Endothelial cell of umbilical vein (primary cell): ENCODE results near the gene FAM234B. TPM values are rescaled to one million over a fixed set of nuclear protein-coding genes. Genes with fewer than 3 reads are reported as not detected.
A peak's percentile ranks its signal among the peaks of the same experiment; 100 is the strongest.

Experiments used
- BruUV-seq: library from RNA; stranded (reverse); fragments of 400-500 nt; replicated peaks from 2 replicates; lab custom pipeline; 2021; lab: Mats Ljungman, UMichigan
- CTCF ChIA-PET: fragments of 300-600, 350-600 bp; sonication (Branson Sonifier 250); formaldehyde crosslinking; loops from one replicate; lab custom pipeline; 2021; ENCODE audit warnings: antibody characterized with exemption, inconsistent platforms; lab: Charles Lee
- POLR2A ChIA-PET: fragments of 300-600, 350-600 bp; sonication (Branson Sonifier 250); formaldehyde crosslinking; loops from one replicate; lab custom pipeline; 2021; ENCODE audit warnings: antibody characterized with exemption, inconsistent platforms; lab: Charles Lee
- DNase-seq: peaks from one replicate; pipeline ENCODE4 v3.0.0-alpha.2; 2011; ENCODE audit warnings: low read depth, low spot score
- FAIRE-seq: peaks from 2 replicates; lab custom pipeline; 2011; peaks lifted over from hg19 to GRCh38; lab: Jason Lieb, UNC
- H2AFZ ChIP-seq: 2 replicates; pipeline ENCODE4 v1.6.0; 2012; ENCODE audit warnings: low read depth, low read length, control low read depth, inconsistent platforms
- H3K27ac ChIP-seq: 2 replicates; pipeline ENCODE4 v1.5.1; 2011; ENCODE audit warnings: low read depth, mild to moderate bottlenecking, control low read depth, low read length, moderate library complexity; ENCODE audit not compliant: insufficient read depth
- H3K27me3 ChIP-seq, 2 experiments: 2 replicates each; pipeline versions ENCODE4 v1.6.0 to v1.6.1; 2011; ENCODE audit warnings: low read length in 2 of 2, mixed read lengths in 1 of 2; ENCODE audit not compliant: control insufficient read depth in 2 of 2, insufficient read depth in 2 of 2
- H3K36me3 ChIP-seq, 2 experiments: 2 replicates in 1 of 2; 3 replicates in 1 of 2; pipeline ENCODE4 v1.5.1; 2011; ENCODE audit warnings: low read length in 2 of 2, mild to moderate bottlenecking in 1 of 2, moderate library complexity in 1 of 2; ENCODE audit not compliant: control insufficient read depth in 2 of 2, insufficient read depth in 2 of 2; ENCODE audit errors: extremely low read depth in 1 of 2
- H3K4me1 ChIP-seq: 3 replicates; pipeline ENCODE4 v1.5.1; 2011; ENCODE audit warnings: mild to moderate bottlenecking, low read length; ENCODE audit not compliant: control insufficient read depth, insufficient read depth; ENCODE audit errors: extremely low read depth
- H3K4me2 ChIP-seq: 2 replicates; pipeline ENCODE4 v1.6.1; 2011; ENCODE audit warnings: low read length, control low read depth, mixed read lengths; ENCODE audit not compliant: insufficient read depth
- H3K4me3 ChIP-seq, 3 experiments: fragments of 200-600 bp in 1 of 3; sonication (generic), shearing (Covaris generic) in 1 of 3; replicated peaks in 1 of 3; 2 replicates each; pipeline ENCODE4 v1.5.1; 2011 to 2016; ENCODE audit warnings: control low read depth in 3 of 3, low read length in 3 of 3, mild to moderate bottlenecking in 2 of 3, inconsistent platforms in 1 of 3, low read depth in 1 of 3, moderate library complexity in 1 of 3; ENCODE audit not compliant: insufficient read depth in 1 of 3
- H3K79me2 ChIP-seq: 2 replicates; pipeline ENCODE4 v1.6.0; 2012; ENCODE audit warnings: low read length, inconsistent platforms; ENCODE audit not compliant: control insufficient read depth, insufficient read depth
- H3K9ac ChIP-seq: replicated peaks from 2 replicates; pipeline ENCODE3; 2011; ENCODE audit warnings: low read length, control low read depth; ENCODE audit not compliant: insufficient read depth; ENCODE audit errors: extremely low read depth
- H3K9me1 ChIP-seq: replicated peaks from 3 replicates; pipeline ENCODE4 v1.6.0; 2011; ENCODE audit warnings: mild to moderate bottlenecking, low read length; ENCODE audit not compliant: control insufficient read depth, insufficient read depth; ENCODE audit errors: extremely low read depth
- H3K9me3 ChIP-seq: replicated peaks from 2 replicates; pipeline ENCODE4 v1.5.1; 2012; ENCODE audit warnings: low read length, inconsistent platforms; ENCODE audit not compliant: control insufficient read depth, insufficient read depth
- H4K20me1 ChIP-seq: replicated peaks from 2 replicates; pipeline ENCODE3; 2011; ENCODE audit warnings: mild to moderate bottlenecking, low read length; ENCODE audit not compliant: control insufficient read depth, insufficient read depth; ENCODE audit errors: extremely low read depth
- EZH2 ChIP-seq: IDR thresholded peaks from 2 replicates; pipeline ENCODE4 v1.6.1; 2012; ENCODE audit warnings: borderline replicate concordance, low read depth, mild to moderate bottlenecking, moderate library complexity, low read length, inconsistent platforms; ENCODE audit not compliant: severe bottlenecking
- FOS ChIP-seq: IDR thresholded peaks from 2 replicates; pipeline ENCODE4 v1.6.1; 2011; ENCODE audit warnings: mild to moderate bottlenecking, low read length, moderate library complexity, borderline replicate concordance; ENCODE audit not compliant: insufficient read depth
- GATA2 ChIP-seq: IDR thresholded peaks from 2 replicates; pipeline ENCODE4 v1.7.0; 2011; ENCODE audit warnings: low read depth, mild to moderate bottlenecking, moderate library complexity, mixed read lengths, low read length; ENCODE audit not compliant: insufficient read length, insufficient read depth
- JUN ChIP-seq: IDR thresholded peaks from 2 replicates; pipeline ENCODE4 v1.6.1; 2011; ENCODE audit warnings: borderline replicate concordance, low read depth; ENCODE audit not compliant: insufficient read length, insufficient read depth
- MYC ChIP-seq: IDR thresholded peaks from one replicate; pipeline ENCODE4 v1.6.1; 2011; ENCODE audit warnings: mild to moderate bottlenecking, low read depth, low read length
- POLR2A ChIP-seq: IDR thresholded peaks from 2 replicates; pipeline ENCODE4 v1.6.1; 2012; ENCODE audit warnings: low read depth, mild to moderate bottlenecking, control low read depth, low read length
- POLR2AphosphoS5 ChIP-seq: IDR thresholded peaks from 2 replicates; pipeline ENCODE4 v1.6.1; 2012; ENCODE audit warnings: low read depth, mild to moderate bottlenecking, control low read depth, low read length, moderate library complexity; ENCODE audit not compliant: insufficient read depth
- dilution Hi-C: fragments of 300-500 bp; cut with MboI; formaldehyde crosslinking; loops from one replicate; pipeline ENCODE4 v1.15.0; 2019; ENCODE audit warnings: low sequenced_read_pairs; ENCODE audit not compliant: extremely low pct_ligation_motif_present
- intact Hi-C: fragments of 100-400 bp; cut with micrococcal nuclease; formaldehyde crosslinking; loops from one replicate; pipeline ENCODE4 v1.10.0; 2022
- polyA plus RNA-seq, 4 experiments: library from polyadenylated mRNA; depleted of rRNA in 3 of 4; stranded (reverse) in 3 of 4; unstranded in 1 of 4; fragments of >200 nt; gene quantifications; 2 replicates each; pipeline versions ENCODE4 v1.2.1 to v1.2.3, GENCODE V29; 2011 to 2012; ENCODE audit warnings: missing spikeins in 1 of 4
- total RNA-seq: library from RNA; stranded (reverse); gene quantifications from 2 replicates; pipeline ENCODE4 v1.2.3, GENCODE V29; 2021
- TF ChIP-seq, protein P1 (sequence below), 2 donors: IDR thresholded peaks; 1 replicate in 1 of 2; 2 replicates in 1 of 2; pipeline ENCODE4 v1.5.1; 2011; ENCODE audit warnings: low read length in 2 of 2, mild to moderate bottlenecking in 2 of 2, moderate library complexity in 2 of 2, control low read depth in 1 of 2, inconsistent platforms in 1 of 2, low read depth in 1 of 2; ENCODE audit not compliant: insufficient read depth in 1 of 2; ENCODE audit errors: extremely low read depth in 1 of 2
- TF ChIP-seq, protein P2 (sequence below): IDR thresholded peaks from 2 replicates; pipeline ENCODE4 v1.6.1; 2011; ENCODE audit not compliant: insufficient read depth, insufficient read length

Gene FAM234B
- total and polyA plus RNA-seq, 2 donors (not counting 3 experiments of a cell fraction or from before 2014, with no cell fraction given), result 4.9 to 13.2 TPM

DNA sequence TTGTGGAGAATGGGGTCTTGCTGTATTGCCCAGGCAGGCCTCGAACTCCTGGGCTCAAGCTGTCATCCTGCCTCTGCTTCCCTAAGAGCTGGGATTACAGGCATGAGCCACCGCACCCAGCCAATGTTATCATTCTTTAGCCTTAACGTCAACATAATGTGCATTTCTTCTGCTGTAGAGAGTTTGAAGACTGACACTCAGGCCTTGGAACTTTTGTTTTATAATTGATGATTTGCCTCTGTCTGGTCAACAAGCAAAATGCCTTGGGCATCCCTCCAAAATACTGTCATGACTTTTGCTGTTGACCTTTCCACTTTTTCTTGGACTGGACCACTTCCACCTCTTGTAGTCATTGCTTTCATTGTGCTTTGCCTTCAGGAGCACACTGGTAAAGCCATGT is 29.0 kb downstream of the FAM234B start:
- H3K79me2 ChIP-seq, result no peaks in the 10 kb centered on the region
- H3K36me3 ChIP-seq, result peaks cover 3% of the 10 kb centered on the region in 2 experiments
- H2AFZ ChIP-seq, result no peak overlapping the region
- H3K27me3 ChIP-seq, result no peaks in the 10 kb centered on the region
- BruUV-seq, result no TSS peak
- no peak overlapping the region for H3K4me3 ChIP-seq
- H3K27ac ChIP-seq, result no peak overlapping the region
- intact Hi-C loops (no loop called here), dilution Hi-C loops (no loop called here)
- H3K9me3 ChIP-seq, result no peaks in the 10 kb centered on the region
- H3K4me2 ChIP-seq, result no peak overlapping the region
- H3K9ac ChIP-seq, result no peak overlapping the region
- H4K20me1 ChIP-seq, result no peaks in the 10 kb centered on the region
- peak; percentile 32 for DNase-seq
- FAIRE-seq, result peak; percentile 24
- H3K4me1 ChIP-seq, result no peaks in the 10 kb centered on the region
- TF ChIP-seq EZH2 (no peak), GATA2 (no peak), POLR2A (no peak), JUN (no peak), POLR2AphosphoS5 (no peak), MYC (no peak), FOS (no peak)
- TF ChIP-seq, protein P1, sequence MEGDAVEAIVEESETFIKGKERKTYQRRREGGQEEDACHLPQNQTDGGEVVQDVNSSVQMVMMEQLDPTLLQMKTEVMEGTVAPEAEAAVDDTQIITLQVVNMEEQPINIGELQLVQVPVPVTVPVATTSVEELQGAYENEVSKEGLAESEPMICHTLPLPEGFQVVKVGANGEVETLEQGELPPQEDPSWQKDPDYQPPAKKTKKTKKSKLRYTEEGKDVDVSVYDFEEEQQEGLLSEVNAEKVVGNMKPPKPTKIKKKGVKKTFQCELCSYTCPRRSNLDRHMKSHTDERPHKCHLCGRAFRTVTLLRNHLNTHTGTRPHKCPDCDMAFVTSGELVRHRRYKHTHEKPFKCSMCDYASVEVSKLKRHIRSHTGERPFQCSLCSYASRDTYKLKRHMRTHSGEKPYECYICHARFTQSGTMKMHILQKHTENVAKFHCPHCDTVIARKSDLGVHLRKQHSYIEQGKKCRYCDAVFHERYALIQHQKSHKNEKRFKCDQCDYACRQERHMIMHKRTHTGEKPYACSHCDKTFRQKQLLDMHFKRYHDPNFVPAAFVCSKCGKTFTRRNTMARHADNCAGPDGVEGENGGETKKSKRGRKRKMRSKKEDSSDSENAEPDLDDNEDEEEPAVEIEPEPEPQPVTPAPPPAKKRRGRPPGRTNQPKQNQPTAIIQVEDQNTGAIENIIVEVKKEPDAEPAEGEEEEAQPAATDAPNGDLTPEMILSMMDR (IDR thresholded peaks at IDR 0.05; ENCODE audit: extremely low read depth in 1 of 2, insufficient read depth in 1 of 2, low read depth in 1 of 2, low read length in 2 of 2), result no peak
- TF ChIP-seq, protein P2, sequence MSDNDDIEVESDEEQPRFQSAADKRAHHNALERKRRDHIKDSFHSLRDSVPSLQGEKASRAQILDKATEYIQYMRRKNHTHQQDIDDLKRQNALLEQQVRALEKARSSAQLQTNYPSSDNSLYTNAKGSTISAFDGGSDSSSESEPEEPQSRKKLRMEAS, result no peak
- CTCF ChIA-PET, result interaction anchor here (0.9 to 1.9 kb wide), 4 partner anchors 10 to 25 kb away, joined by 3 to 6 read pairs (median 4); no protein-coding TSS in a partner anchor
- POLR2A ChIA-PET, result no interaction called here
- H3K9me1 ChIP-seq, result no peaks in the 10 kb centered on the region
